Measurements from ENCODE around the gene LRP2BP. TPM values are rescaled to one million over a fixed set of nuclear protein-coding genes. Genes with fewer than 3 reads are reported as not detected.

Gene LRP2BP
- total and polyA plus RNA-seq, 2 of the 4 experiments (the other 2 are of a cell fraction): 0.10 to 0.18 TPM

- Histone ChIP-seq H2AFZ (replicated peaks; ENCODE audit: low read length, poor library complexity) (no peak overlapping the region), H3K9ac (ENCODE audit: low read depth, low read length) (no peak overlapping the region), H2AK9ac (replicated peaks; ENCODE audit: low read depth, low read length, poor library complexity) (no peak overlapping the region), H3K9me3 (ENCODE audit: control insufficient read depth, insufficient read depth, low read length) (no peaks in the 10 kb centered on the region), H4K5ac (ENCODE audit: low read depth, low read length) (no peak overlapping the region), H3K27me3 (ENCODE audit: control insufficient read depth, insufficient read depth, low read length) (no peaks in the 10 kb centered on the region), H3K14ac (replicated peaks; ENCODE audit: low read depth, low read length) (no peak overlapping the region), H2BK5ac (ENCODE audit: low read depth, low read length, poor library complexity, severe bottlenecking) (no peak overlapping the region), H3K27ac (ENCODE audit: insufficient read depth, low read length) (no peak overlapping the region), H3K4ac (ENCODE audit: low read depth, low read length) (no peak overlapping the region), H2BK20ac (ENCODE audit: low read depth, low read length) (no peak overlapping the region), H4K20me1 (ENCODE audit: insufficient read depth, low read length) (no peaks in the 10 kb centered on the region), H2BK120ac (ENCODE audit: low read depth, low read length) (no peak overlapping the region), H3K36me3 (ENCODE audit: control insufficient read depth, insufficient read depth, low read length) (peaks cover 8% of the 10 kb centered on the region), H3K4me3 (ENCODE audit: insufficient read depth, low read depth, low read length) (no peak overlapping the region), H3K9me1 (ENCODE audit: insufficient read depth, low read length) (peaks cover 4% of the 10 kb centered on the region; the same call in 1 of the 2 replicates), H3K79me1 (ENCODE audit: low read depth in 1 of 2, low read length in 2 of 2) (no peaks in the 10 kb centered on the region), H3K23ac (ENCODE audit: low read depth, low read length) (no peak overlapping the region), H3K4me1 (ENCODE audit: control insufficient read depth, insufficient read depth, low read length) (no peaks in the 10 kb centered on the region), H2BK15ac (ENCODE audit: low read depth, low read length) (no peak overlapping the region), H3K4me2 (ENCODE audit: low read depth, low read length) (no peak overlapping the region), H3K18ac (ENCODE audit: low read depth, low read length) (no peak overlapping the region), H4K8ac (ENCODE audit: low read depth in 2 of 2, low read length in 2 of 2) (no peak overlapping the region), H3K56ac (ENCODE audit: extremely low read depth, insufficient read depth, low read length) (no peak overlapping the region), H2AK5ac (ENCODE audit: low read depth, low read length) (no peak overlapping the region), H4K91ac (ENCODE audit: insufficient read depth, low read depth, low read length) (no peak overlapping the region)
- ChIA-PET POLR2A (ENCODE audit: unreplicated experiment) (no interaction called here), CTCF (no interaction called here)
- in situ Hi-C loops (cut with MboI; ENCODE audit: low sequenced_read_pairs): no loop called here
- DNase-seq: no peak
- intact Hi-C loops (cut with micrococcal nuclease): no loop called here
- no peak for TF ChIP-seq MAZ (IDR thresholded peaks at IDR 0.05; ENCODE audit: borderline replicate concordance, low read depth, low read length)
- no peak for TF ChIP-seq CHD1 (IDR thresholded peaks at IDR 0.05; ENCODE audit: low read depth, low read length)
- no peak for TF ChIP-seq POLR2A (IDR thresholded peaks at IDR 0.05; ENCODE audit: low read depth, low read length)
- TF ChIP-seq FOS (IDR thresholded peaks at IDR 0.05; ENCODE audit: low read depth, low read length): no peak
- no peak for TF ChIP-seq RAD21 (IDR thresholded peaks at IDR 0.05; ENCODE audit: low read length)
- no peak for TF ChIP-seq CTCF (conservative IDR thresholded peaks at IDR 0.05; ENCODE audit: low read depth, low read length)
- no TSS peak for BruUV-seq (replicated peaks)
- WGBS, 2 experiments (ENCODE audit: extremely low coverage in 2 of 2, insufficient read length in 1 of 2): no CpG with 5 or more reads among the region's 6 CpGs
- no peak for ATAC-seq (ENCODE audit: low read depth)
- dilution Hi-C loops (cut with HindIII; ENCODE audit: low sequenced_read_pairs, unreplicated experiment): no loop called here
Measured at GRCh38 chr4:185374573-185374972, 21.2 kb downstream of the LRP2BP start.

Measured in IMR-90 (cell line).